Activated naive CD8-positive, alpha-beta T cell (primary cell): ENCODE results near the gene TTBK2.

Experiments used
- H3K27ac Mint-ChIP-seq: one replicate; pipeline ENCODE4 v1.8.0; 2021; ENCODE audit warnings: mixed read lengths
- H3K27me3 Mint-ChIP-seq: one replicate; pipeline ENCODE4 v1.8.0; 2021; ENCODE audit warnings: mixed read lengths
- H3K36me3 Mint-ChIP-seq: one replicate; pipeline ENCODE4 v1.8.0; 2021; ENCODE audit warnings: mixed read lengths
- H3K4me1 Mint-ChIP-seq: one replicate; pipeline ENCODE4 v1.8.0; 2021; ENCODE audit warnings: low read depth, mixed read lengths
- H3K4me3 Mint-ChIP-seq: one replicate; pipeline ENCODE4 v1.8.0; 2021; ENCODE audit warnings: mild to moderate bottlenecking, mixed read lengths
- H3K9me3 Mint-ChIP-seq: one replicate; pipeline ENCODE4 v1.8.0; 2021; ENCODE audit warnings: low read depth, mixed read lengths

Gene TTBK2

DNA sequence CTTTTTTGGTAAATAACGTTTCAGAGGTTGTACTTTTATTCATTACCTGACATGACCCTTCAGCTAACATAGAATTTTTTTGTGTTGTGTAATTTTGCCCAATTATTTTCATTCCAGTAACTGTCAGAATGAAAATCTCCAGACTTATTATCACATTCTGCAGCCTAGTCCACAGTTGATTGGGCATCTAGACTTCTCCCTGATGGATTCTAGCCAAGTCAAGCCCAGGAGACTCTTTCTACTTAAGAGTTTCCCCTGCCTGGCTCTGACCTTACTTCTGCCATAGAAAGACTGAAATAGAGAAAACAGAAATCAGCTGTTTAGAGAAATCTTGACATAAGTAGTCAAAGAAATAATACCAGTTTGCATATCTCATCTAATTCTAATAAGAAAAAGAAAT is 100.8 kb downstream of the TTBK2 start:
- no peaks in the 10 kb centered on the region for H3K27me3 Mint-ChIP-seq
- no peak overlapping the region for H3K4me3 Mint-ChIP-seq
- H3K9me3 Mint-ChIP-seq, result no peaks in the 10 kb centered on the region
- peaks cover 13% of the 10 kb centered on the region for H3K36me3 Mint-ChIP-seq
- no peaks in the 10 kb centered on the region for H3K4me1 Mint-ChIP-seq
- H3K27ac Mint-ChIP-seq, result no peak overlapping the region

DNA sequence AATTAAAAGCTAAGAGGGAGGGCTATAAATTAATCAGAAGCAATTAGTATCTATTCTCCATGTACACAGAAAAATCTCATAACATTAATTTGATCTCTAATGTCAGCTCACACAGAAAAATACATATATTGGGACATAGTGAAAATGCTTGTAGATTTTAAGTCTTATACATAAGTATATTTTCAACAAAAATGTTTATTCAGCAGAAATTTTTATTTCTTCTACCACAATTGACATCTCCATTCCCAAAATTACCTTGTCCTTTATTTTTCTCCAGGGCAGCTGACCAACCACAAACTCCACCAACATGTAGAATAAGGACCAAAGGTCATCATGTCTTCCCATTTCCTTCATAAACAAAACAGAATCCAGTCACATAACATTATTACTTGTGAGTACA is 109.1 kb downstream of the TTBK2 start:
- Mint-ChIP-seq H3K36me3 (peaks cover 9% of the 10 kb centered on the region), H3K4me3 (no peak overlapping the region), H3K9me3 (no peaks in the 10 kb centered on the region), H3K4me1 (no peaks in the 10 kb centered on the region), H3K27me3 (no peaks in the 10 kb centered on the region), H3K27ac (no peak overlapping the region)

DNA sequence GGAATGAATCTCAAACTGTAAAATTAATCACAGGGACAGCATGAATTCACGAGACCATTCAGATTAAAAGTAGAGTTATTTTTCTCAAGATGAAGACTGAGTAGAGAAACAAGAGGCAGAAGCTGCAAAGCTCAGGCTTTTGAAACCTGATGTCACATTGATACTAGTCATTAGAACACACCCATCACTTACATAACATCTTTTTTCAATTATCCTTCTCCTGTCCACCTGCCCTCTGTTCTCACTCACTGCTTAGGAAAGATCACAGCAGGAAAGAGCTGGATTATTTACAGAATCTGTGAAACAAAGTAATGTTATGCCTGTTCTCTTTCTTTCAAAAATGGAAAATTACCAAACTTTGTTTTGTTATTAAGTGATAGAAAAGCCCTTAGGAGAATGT is 111.7 kb downstream of the TTBK2 start:
- Mint-ChIP-seq H3K36me3 (peaks cover 10% of the 10 kb centered on the region), H3K27ac (no peak overlapping the region), H3K4me3 (no peak overlapping the region), H3K4me1 (no peaks in the 10 kb centered on the region), H3K27me3 (no peaks in the 10 kb centered on the region), H3K9me3 (no peaks in the 10 kb centered on the region)

DNA sequence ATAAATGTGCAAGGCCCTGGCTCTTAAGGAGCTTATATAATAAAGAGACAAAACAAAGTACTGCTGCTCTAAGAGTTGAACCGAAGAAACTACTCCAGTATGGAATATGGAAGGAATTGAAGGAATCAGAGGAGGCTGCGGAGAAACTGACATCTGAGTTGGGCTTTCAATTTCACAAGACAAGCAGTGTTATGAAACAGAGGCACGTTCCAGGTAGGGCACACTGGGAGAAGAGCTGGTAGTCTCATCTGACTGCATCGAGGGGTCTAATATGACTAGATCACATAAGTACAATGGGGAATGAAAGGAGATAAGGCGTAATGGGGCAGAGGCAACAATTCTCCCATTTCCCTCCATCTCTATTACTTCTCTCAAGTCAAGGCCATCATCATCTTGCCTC is 115.3 kb downstream of the TTBK2 start:
- Mint-ChIP-seq H3K9me3 (no peaks in the 10 kb centered on the region), H3K27ac (no peak overlapping the region), H3K4me1 (no peaks in the 10 kb centered on the region), H3K27me3 (no peaks in the 10 kb centered on the region), H3K36me3 (peaks cover 9% of the 10 kb centered on the region), H3K4me3 (no peak overlapping the region)

DNA sequence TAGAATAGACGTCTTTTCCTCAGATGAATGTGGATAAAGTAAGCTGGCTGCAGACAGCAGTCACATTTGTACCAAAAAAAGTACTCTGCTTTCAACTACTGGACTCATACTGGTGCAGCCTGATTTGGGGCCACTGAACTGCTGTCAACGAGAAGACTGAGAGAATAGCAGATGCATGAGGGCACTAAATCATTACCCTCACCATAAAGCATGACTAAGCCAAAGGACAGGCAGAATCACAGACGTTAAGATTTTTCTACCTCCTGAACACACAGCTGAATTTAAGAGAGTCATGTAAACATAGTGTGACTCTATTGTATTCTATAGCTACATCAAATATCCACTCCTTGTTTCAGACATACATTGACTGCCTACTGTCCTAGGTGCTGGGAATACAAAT is 115.8 kb downstream of the TTBK2 start:
- Mint-ChIP-seq H3K4me1 (no peaks in the 10 kb centered on the region), H3K27me3 (no peaks in the 10 kb centered on the region), H3K27ac (no peak overlapping the region), H3K9me3 (no peaks in the 10 kb centered on the region), H3K36me3 (peaks cover 9% of the 10 kb centered on the region), H3K4me3 (no peak overlapping the region)

DNA sequence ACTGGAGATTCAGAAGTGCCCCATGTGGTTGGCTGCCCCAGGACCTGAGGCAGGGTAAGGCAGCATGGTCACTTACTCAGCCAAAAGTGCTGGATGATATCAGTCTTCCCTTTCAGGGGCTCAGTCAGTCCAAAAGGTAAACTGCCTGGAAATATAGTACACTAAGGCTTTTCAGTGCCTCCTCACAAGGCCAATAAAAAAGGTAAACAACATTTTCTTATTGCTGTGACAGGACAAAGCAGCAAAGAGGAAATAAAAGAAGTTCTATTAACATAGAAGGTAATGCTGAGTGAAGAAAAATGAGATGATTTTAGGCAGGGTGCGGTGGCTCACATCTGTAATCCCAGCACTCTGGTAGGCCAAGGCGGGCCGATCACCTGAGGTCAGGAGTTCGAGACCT is 117.1 kb downstream of the TTBK2 start:
- H3K4me1 Mint-ChIP-seq, result no peaks in the 10 kb centered on the region
- H3K9me3 Mint-ChIP-seq, result no peaks in the 10 kb centered on the region
- H3K36me3 Mint-ChIP-seq, result peaks cover 9% of the 10 kb centered on the region
- H3K27me3 Mint-ChIP-seq, result no peaks in the 10 kb centered on the region
- H3K27ac Mint-ChIP-seq, result no peak overlapping the region
- no peak overlapping the region for H3K4me3 Mint-ChIP-seq

DNA sequence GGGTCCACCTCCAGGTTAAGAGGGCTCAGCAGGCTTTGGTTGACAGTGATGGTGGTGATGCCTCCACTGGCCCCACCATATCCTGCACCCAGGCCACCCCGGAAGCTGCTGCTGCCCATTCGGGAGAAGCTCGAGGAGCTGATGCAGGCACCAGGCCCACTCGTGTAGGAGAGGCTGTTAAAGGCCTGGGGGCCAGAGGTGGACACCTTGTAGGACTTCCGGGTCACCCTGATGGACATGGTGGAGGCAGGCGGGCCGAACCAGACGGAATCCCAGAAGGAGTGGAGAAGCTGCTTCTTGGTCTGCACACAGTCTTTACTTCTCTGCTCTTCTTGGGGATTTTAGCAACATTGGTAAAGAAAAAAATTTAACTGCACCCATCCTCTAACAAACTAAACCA is 118.4 kb downstream of the TTBK2 start:
- Mint-ChIP-seq H3K4me1 (no peaks in the 10 kb centered on the region), H3K36me3 (peaks cover 9% of the 10 kb centered on the region), H3K4me3 (no peak overlapping the region), H3K9me3 (no peaks in the 10 kb centered on the region), H3K27me3 (no peaks in the 10 kb centered on the region), H3K27ac (no peak overlapping the region)

DNA sequence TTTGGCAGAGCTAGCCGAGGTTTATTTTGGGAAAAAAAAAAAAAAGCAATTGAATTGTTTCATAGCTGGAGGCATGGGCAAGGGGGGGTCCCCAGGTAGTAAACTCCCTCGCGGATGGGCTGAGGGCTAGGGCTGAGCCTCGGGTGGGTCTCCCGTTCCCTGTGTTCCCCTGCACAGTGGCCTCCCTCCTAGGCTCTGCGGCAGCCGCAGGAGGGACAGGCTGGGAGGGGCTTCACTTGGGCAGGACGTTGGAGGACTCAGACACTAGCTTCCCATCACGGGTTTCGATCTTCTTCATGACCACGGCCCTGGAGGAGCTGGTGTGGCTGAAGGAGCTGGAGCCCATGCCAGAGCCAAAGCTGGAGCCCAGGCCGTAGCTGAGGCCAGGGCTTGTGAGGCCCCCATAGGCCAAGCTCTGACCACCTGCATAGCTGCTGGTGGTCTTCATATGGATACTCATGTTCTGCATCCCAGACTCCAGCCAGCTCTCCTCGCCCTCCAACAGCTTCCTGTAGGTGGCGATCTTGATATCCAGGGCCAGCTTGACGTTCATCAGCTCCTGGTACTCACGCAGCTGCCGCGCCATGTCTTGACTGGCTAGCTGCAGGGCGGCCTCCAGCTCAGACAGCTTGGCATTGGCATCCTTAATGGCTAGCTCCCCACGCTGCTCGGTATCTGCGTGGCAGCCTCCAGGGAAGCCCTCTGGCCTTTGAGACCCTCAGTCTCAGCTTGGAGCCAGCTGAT is 119.7 kb downstream of the TTBK2 start:
- H3K4me3 Mint-ChIP-seq, result no peak overlapping the region
- no peaks in the 10 kb centered on the region for H3K27me3 Mint-ChIP-seq
- H3K27ac Mint-ChIP-seq, result no peak overlapping the region
- H3K36me3 Mint-ChIP-seq, result peaks cover 9% of the 10 kb centered on the region
- H3K4me1 Mint-ChIP-seq, result no peaks in the 10 kb centered on the region
- no peaks in the 10 kb centered on the region for H3K9me3 Mint-ChIP-seq

DNA sequence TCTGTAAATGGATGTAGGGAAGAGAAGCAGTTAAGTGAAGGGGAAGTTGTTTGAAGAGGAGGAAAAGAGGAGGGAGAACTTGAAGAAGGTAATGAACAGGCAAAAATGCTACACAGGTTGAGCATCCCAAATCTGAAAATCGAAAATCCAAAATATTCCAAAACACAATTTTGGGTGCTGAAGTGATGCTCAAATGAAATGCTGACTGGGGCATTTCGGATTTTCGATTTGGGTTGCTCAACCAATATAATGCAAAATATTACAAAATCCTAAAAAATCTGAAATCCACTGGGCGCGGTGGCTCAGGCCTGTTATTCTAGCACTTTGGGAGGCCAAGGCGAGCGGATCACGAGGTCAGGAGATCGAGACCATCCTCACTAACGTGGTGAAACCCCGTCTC is 121.8 kb downstream of the TTBK2 start:
- H3K36me3 Mint-ChIP-seq, result peaks cover 10% of the 10 kb centered on the region
- no peaks in the 10 kb centered on the region for H3K4me1 Mint-ChIP-seq
- H3K9me3 Mint-ChIP-seq, result no peaks in the 10 kb centered on the region
- no peak overlapping the region for H3K27ac Mint-ChIP-seq
- no peaks in the 10 kb centered on the region for H3K27me3 Mint-ChIP-seq
- H3K4me3 Mint-ChIP-seq, result no peak overlapping the region

DNA sequence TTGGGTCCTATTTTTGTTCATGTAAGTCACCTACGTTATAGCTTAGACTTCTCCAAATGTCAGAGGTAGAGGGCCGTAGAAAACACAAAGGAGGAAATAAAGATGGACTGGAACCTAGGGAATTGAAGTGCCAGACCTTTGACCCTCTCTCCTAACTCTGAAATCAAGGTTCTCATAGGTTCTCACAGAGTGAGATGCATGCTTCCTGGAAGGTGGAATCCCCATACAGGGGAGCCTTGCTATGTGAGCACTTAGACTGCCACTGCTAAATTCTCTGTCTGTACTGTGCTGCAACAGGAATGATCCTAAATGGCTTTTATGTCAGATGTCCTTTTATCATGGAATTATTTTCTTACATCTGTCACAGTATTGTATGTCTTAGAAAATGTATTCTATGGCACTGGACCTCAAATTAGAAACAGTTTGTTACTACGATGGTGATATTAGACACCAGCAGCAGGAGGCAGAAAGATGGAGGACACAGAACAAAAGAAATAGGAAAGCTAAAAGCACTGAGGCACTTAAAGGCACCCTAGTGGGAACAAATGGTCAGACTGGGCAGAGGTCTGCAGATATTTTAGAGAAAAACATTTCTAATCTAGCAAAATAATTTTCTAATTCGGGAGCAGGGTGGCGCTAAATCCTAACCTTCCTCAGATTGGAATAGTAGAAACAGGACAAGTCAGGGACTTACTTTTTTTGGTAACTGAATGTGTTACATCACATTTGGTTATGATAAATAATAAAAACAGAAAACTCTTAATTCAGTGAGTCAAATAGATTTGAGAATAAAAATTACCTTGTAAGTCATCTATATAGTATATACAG is 123.4 kb downstream of the TTBK2 start:
- Mint-ChIP-seq H3K27ac (no peak overlapping the region), H3K4me3 (no peak overlapping the region), H3K4me1 (no peaks in the 10 kb centered on the region), H3K9me3 (no peaks in the 10 kb centered on the region), H3K27me3 (no peaks in the 10 kb centered on the region), H3K36me3 (peaks cover 14% of the 10 kb centered on the region)

DNA sequence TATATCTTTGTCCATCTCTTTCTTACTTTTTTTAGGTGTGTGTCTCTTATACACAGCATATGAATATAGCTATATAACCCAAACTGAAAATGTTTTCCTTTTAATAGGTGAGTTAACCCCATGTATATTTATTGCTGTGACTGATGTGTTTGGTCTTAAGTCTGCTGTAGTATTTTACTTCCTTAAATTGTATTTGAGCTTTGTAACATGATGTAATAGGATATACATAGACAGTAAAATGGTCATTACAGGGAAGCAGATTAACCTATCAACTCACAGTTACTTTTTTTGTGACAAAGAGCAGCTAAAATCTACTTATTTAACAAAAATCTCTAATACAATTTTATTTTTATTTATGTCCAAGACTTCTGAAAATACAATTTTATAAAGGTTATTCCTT is 131.9 kb downstream of the TTBK2 start:
- Mint-ChIP-seq H3K27ac (no peak overlapping the region), H3K9me3 (no peaks in the 10 kb centered on the region), H3K4me1 (no peaks in the 10 kb centered on the region), H3K4me3 (no peak overlapping the region), H3K36me3 (peaks cover 6% of the 10 kb centered on the region), H3K27me3 (no peaks in the 10 kb centered on the region)

DNA sequence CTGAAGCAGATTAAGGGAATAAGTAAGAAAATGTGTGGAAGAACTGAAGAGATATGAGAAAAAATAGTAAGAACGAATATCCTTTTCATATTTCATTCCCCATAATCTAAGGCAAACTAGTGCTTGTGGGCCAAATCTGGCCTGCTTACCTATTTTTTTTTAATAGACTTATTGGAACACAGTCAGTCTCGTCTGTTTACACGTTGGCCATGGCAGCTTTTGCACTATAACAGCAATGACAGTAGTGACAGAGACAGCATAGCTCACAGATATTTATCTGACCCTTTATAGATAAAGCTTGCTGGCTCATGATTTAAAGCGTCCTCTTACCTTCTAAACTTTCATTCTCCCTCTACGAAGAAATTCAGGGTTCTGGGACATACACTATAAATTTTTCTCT is 133.6 kb downstream of the TTBK2 start:
- Mint-ChIP-seq H3K9me3 (no peaks in the 10 kb centered on the region), H3K36me3 (peaks cover 10% of the 10 kb centered on the region), H3K4me3 (no peak overlapping the region), H3K27me3 (no peaks in the 10 kb centered on the region), H3K27ac (no peak overlapping the region), H3K4me1 (no peaks in the 10 kb centered on the region)

DNA sequence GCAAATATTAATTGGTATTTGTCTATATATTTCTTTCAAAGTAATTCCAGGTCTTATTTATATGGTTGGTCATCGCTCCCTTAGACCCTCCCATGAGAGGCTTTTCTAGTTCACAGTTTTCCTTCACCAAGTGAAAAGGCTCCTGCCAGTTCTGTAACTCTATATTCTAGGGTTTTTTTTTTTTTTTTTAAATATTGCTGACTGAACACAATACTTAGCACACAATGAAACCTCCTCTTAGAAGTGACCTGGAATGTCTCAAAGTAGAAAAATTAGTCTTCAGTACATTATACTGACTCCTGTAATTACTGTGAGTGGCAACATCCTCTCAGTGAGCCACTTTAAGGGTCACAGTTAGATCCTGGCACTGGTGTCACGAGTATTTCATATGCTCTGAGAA is 135.0 kb downstream of the TTBK2 start:
- Mint-ChIP-seq H3K9me3 (no peaks in the 10 kb centered on the region), H3K27me3 (no peaks in the 10 kb centered on the region), H3K36me3 (peaks cover 10% of the 10 kb centered on the region), H3K27ac (no peak overlapping the region), H3K4me3 (no peak overlapping the region), H3K4me1 (no peaks in the 10 kb centered on the region)

DNA sequence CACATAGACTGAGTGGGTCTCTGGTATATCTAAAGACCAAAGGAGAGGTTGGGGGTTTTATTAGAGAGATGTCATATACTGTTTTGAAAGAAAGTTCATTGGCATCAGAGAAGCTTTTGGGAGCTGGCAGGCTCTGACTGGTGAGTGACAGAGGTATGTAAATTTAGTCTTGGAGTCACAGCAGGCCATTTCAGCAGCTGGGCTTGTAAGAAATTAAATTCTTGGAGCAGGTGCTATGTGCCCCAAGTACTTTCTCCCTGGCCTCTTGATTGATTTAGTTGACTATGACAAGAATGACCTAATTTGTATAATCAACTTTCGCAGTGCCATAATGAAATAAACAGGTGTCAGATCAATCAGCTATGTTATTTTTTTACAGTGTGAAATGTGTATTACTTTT is 135.9 kb downstream of the TTBK2 start:
- Mint-ChIP-seq H3K27me3 (no peaks in the 10 kb centered on the region), H3K4me1 (no peaks in the 10 kb centered on the region), H3K9me3 (no peaks in the 10 kb centered on the region), H3K27ac (no peak overlapping the region), H3K36me3 (peaks cover 10% of the 10 kb centered on the region), H3K4me3 (no peak overlapping the region)

DNA sequence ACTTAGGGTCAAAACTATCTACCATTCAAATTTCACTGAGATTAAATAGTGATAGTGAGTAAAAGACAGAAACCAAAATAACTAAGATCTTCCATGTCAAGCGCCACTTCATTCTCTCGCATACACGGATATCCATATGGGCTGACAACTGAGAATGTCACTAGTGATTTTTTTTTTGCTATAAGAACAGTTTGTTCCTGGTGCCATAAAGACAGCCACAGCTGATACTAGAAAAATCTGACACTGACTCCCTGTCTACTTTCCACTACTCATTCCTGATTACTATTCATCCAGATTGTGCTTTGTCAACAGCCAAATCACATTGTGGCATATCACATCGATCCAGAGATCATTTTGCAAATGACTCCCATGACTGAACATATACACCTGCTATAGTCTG is 137.9 kb downstream of the TTBK2 start:
- Mint-ChIP-seq H3K9me3 (no peaks in the 10 kb centered on the region), H3K4me3 (no peak overlapping the region), H3K4me1 (no peaks in the 10 kb centered on the region), H3K27ac (no peak overlapping the region), H3K36me3 (peaks cover 10% of the 10 kb centered on the region), H3K27me3 (no peaks in the 10 kb centered on the region)

DNA sequence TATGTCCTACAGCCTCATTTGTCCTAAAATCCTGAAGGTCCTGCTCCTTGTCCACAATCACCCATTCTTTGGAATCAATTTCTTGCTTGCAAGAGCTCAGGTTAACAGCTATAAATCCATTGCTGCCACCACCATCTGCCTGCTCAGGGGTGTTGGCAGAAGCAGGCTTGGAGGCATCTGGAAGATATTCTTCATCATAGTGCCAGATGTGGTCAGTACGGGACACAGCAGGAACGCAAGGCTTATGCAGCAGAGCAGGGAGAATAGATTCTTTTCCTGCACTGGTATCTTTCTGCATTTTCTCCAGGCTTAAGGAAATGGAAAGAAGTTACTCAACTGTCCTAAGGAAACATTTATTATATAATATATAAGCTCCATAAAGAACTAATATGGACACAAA is 145.2 kb downstream of the TTBK2 start:
- H3K4me3 Mint-ChIP-seq, result no peak overlapping the region
- H3K27ac Mint-ChIP-seq, result no peak overlapping the region
- H3K36me3 Mint-ChIP-seq, result peaks cover 16% of the 10 kb centered on the region
- no peaks in the 10 kb centered on the region for H3K9me3 Mint-ChIP-seq
- H3K27me3 Mint-ChIP-seq, result no peaks in the 10 kb centered on the region
- no peaks in the 10 kb centered on the region for H3K4me1 Mint-ChIP-seq
